HL-60 (cell line): ENCODE data around the gene DNAH14.

Source experiments
- DNase-seq, 2 experiments: peaks; one replicate each; pipeline ENCODE4 v3.0.0-alpha.2; 2010 to 2020; ENCODE audit warnings: low read depth in 1 of 2, low spot score in 1 of 2
- H3K27ac ChIP-seq: fragments of 250-450 bp; sonication (Bioruptor Pico); replicated peaks from 2 replicates; pipeline ENCODE4 v1.5.1; 2020; ENCODE audit warnings: mild to moderate bottlenecking, moderate library complexity
- H3K27me3 ChIP-seq: fragments of 250-450 bp; sonication (Bioruptor Pico); 2 replicates; pipeline ENCODE4 v1.5.1; 2021; ENCODE audit warnings: mild to moderate bottlenecking, moderate library complexity; ENCODE audit not compliant: insufficient read depth, poor library complexity, severe bottlenecking
- H3K4me3 ChIP-seq: replicated peaks from 2 replicates; pipeline ENCODE4 v1.5.1; 2011; ENCODE audit warnings: mild to moderate bottlenecking, control low read depth, low read length; ENCODE audit not compliant: insufficient read depth
- GABPA ChIP-seq: IDR thresholded peaks from 2 replicates; pipeline ENCODE4 v1.6.1; 2012; ENCODE audit warnings: low read depth
- POLR2AphosphoS5 ChIP-seq: IDR thresholded peaks from 2 replicates; pipeline ENCODE4 v1.6.1; 2012; ENCODE audit warnings: low read depth
- REST ChIP-seq: IDR thresholded peaks from 2 replicates; pipeline ENCODE4 v1.6.1; 2012; ENCODE audit warnings: low read depth; ENCODE audit not compliant: insufficient replicate concordance
- SPI1 ChIP-seq: IDR thresholded peaks from 2 replicates; pipeline ENCODE4 v1.6.1; 2012; ENCODE audit warnings: low read depth, mild to moderate bottlenecking, borderline replicate concordance
- TF ChIP-seq, protein P1 (sequence below): IDR thresholded peaks from one replicate; pipeline ENCODE4 v1.5.1; 2011; ENCODE audit warnings: low read length, control low read depth, inconsistent platforms; ENCODE audit not compliant: insufficient read depth

DNAH14 gene

GRCh38 chr1:225111000-225111399 lies 181.5 kb downstream of the DNAH14 start:
- peak; percentile 89 for TF ChIP-seq REST
- TF ChIP-seq, protein P1, sequence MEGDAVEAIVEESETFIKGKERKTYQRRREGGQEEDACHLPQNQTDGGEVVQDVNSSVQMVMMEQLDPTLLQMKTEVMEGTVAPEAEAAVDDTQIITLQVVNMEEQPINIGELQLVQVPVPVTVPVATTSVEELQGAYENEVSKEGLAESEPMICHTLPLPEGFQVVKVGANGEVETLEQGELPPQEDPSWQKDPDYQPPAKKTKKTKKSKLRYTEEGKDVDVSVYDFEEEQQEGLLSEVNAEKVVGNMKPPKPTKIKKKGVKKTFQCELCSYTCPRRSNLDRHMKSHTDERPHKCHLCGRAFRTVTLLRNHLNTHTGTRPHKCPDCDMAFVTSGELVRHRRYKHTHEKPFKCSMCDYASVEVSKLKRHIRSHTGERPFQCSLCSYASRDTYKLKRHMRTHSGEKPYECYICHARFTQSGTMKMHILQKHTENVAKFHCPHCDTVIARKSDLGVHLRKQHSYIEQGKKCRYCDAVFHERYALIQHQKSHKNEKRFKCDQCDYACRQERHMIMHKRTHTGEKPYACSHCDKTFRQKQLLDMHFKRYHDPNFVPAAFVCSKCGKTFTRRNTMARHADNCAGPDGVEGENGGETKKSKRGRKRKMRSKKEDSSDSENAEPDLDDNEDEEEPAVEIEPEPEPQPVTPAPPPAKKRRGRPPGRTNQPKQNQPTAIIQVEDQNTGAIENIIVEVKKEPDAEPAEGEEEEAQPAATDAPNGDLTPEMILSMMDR: no peak
- no peak for TF ChIP-seq GABPA
- no peak for TF ChIP-seq POLR2AphosphoS5
- no peak for TF ChIP-seq SPI1
- Histone ChIP-seq H3K27ac (no peak overlapping the region), H3K27me3 (no peaks in the 10 kb centered on the region), H3K4me3 (no peak overlapping the region)
- no peak for DNase-seq

DNA sequence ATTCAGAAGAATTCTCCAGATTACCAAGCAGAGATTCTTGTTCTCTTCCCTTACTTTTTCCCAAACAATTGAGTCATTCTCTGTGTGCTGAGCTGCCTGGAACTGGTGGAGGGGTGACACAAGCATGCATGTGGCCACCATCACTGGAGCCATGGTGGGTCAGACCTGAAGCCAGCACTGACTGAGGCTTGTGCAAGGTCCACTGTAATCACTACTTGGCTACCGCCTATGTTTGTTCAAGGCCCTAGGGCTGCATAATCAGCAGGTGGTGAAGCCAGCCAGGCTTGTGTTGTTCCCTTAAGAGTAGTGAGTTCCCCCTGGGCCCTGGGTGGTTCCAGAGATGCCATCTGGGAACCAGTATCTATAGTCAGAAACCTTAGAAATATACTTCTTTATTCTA lies 183.8 kb downstream of the DNAH14 start:
- Histone ChIP-seq H3K27ac (no peak overlapping the region), H3K4me3 (no peak overlapping the region), H3K27me3 (no peaks in the 10 kb centered on the region)
- no peak for TF ChIP-seq SPI1
- no peak for TF ChIP-seq POLR2AphosphoS5
- TF ChIP-seq, protein P1: no peak
- no peak for TF ChIP-seq GABPA
- TF ChIP-seq REST: no peak
- DNase-seq: no peak

DNA sequence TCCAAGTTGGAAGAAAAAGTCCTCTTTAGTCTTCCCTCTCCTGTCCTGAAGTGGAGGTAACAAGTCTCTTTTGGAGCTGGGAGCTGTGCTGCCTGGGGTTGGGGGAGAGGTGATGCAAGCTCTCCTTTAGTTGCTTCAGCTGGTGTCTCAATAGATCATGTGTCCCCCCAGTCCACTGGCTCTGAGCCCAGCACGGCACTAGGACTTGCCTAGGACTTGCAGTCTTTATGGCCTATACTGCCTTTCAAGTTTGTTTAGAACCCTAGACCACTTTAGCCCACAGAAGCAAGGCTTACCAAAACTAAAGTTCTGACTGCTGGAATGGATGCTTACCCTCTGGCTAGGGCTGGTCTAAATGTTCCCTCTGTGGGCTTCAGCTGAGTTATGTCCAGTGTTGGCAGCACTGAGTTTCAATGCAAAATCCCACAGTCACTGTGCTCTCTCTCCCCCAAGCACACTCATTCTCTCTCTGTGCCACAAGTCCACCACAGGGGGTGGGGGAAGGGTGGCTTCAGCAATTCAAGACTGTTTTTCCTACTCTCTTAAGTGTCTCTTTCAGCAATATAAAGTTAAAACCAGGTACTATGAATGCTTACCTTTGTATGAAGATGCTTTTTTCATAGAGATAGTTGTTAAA lies 185.0 kb downstream of the DNAH14 start:
- peak in 1 of 2 experiments; percentile 57 for DNase-seq
- TF ChIP-seq REST: no peak
- TF ChIP-seq SPI1: no peak
- no peak; the same call in 1 of the 2 replicates for TF ChIP-seq POLR2AphosphoS5
- TF ChIP-seq, protein P1: no peak
- TF ChIP-seq GABPA: no peak
- no peaks in the 10 kb centered on the region for H3K27me3 ChIP-seq
- no peak overlapping the region for H3K4me3 ChIP-seq
- peak overlapping the region; percentile 32 for H3K27ac ChIP-seq
